H1 (cell line): ENCODE measurements around the gene UTS2B. TPM values are rescaled to one million over a fixed set of nuclear protein-coding genes. Genes with fewer than 3 reads are reported as not detected.

ENCODE experiments used
- CTCF ChIA-PET: fragments of 300-600 bp; sonication (Branson Sonifier 250); formaldehyde crosslinking; loops from one replicate; lab custom pipeline; 2021; ENCODE audit not compliant: partially characterized antibody; lab: Charles Lee
- POLR2A ChIA-PET: fragments of 300-600 bp; sonication (Branson Sonifier 250); formaldehyde crosslinking; loops from one replicate; lab custom pipeline; 2021; ENCODE audit warnings: inconsistent platforms; ENCODE audit not compliant: partially characterized antibody; lab: Charles Lee
- DNase-seq, 2 experiments: peaks; one replicate each; pipeline versions ENCODE4 v3.0.0 to v3.0.0-alpha.2; 2010 to 2022; ENCODE audit warnings: low spot score in 2 of 2, low read depth in 1 of 2, mixed read lengths in 1 of 2
- FAIRE-seq: peaks from 2 replicates; lab custom pipeline; 2011; peaks lifted over from hg19 to GRCh38; lab: Jason Lieb, UNC
- H2AFZ ChIP-seq: 2 replicates; pipeline ENCODE4 v1.8.1; 2012; ENCODE audit warnings: low read length, inconsistent platforms
- H2AK5ac ChIP-seq: 2 replicates; pipeline ENCODE4 v1.6.1; 2013; ENCODE audit warnings: low read depth, low read length
- H2BK120ac ChIP-seq: replicated peaks from 2 replicates; pipeline ENCODE3; 2013; ENCODE audit warnings: low read depth, low read length, inconsistent platforms
- H2BK12ac ChIP-seq: 2 replicates; pipeline ENCODE4 v1.6.1; 2013; ENCODE audit warnings: low read depth, low read length
- H2BK15ac ChIP-seq: 2 replicates; pipeline ENCODE4 v1.6.1; 2013; ENCODE audit warnings: low read length
- H2BK20ac ChIP-seq: 2 replicates; pipeline ENCODE4 v1.6.1; 2013; ENCODE audit warnings: low read length
- H2BK5ac ChIP-seq: 2 replicates; pipeline ENCODE4 v1.6.1; 2013; ENCODE audit warnings: low read depth, low read length
- H3K14ac ChIP-seq: 2 replicates; pipeline ENCODE4 v1.6.1; 2013; ENCODE audit warnings: inconsistent platforms; ENCODE audit not compliant: insufficient read length
- H3K18ac ChIP-seq: 2 replicates; pipeline ENCODE4 v1.6.1; 2013; ENCODE audit warnings: low read length; ENCODE audit errors: extremely low read depth
- H3K23ac ChIP-seq: 2 replicates; pipeline ENCODE4 v1.6.1; 2013; ENCODE audit warnings: inconsistent platforms; ENCODE audit not compliant: insufficient read length
- H3K23me2 ChIP-seq: 2 replicates; pipeline ENCODE4 v1.6.1; 2013; ENCODE audit warnings: low read depth, low read length
- H3K27ac ChIP-seq: 2 replicates; pipeline ENCODE4 v1.6.1; 2011; ENCODE audit warnings: low read depth, low read length, inconsistent platforms
- H3K27me3 ChIP-seq, 4 experiments: replicated peaks in 1 of 4; 1 replicate in 1 of 4; 2 replicates in 3 of 4; pipeline versions ENCODE4 v1.6.1 to v1.8.1; 2011 to 2013; ENCODE audit warnings: low read length in 3 of 4, mild to moderate bottlenecking in 3 of 4, inconsistent platforms in 2 of 4, mixed read lengths in 2 of 4, moderate library complexity in 1 of 4; ENCODE audit not compliant: control insufficient read depth in 3 of 4, insufficient read depth in 3 of 4; ENCODE audit errors: extremely low read depth in 1 of 4
- H3K36me3 ChIP-seq, 4 experiments: 2 replicates each; pipeline versions ENCODE4 v1.6.1 to v1.8.1; 2011 to 2013; ENCODE audit warnings: mild to moderate bottlenecking in 4 of 4, low read length in 3 of 4, moderate library complexity in 2 of 4, control low read depth in 1 of 4, inconsistent platforms in 1 of 4; ENCODE audit not compliant: insufficient read depth in 4 of 4, control insufficient read depth in 2 of 4
- H3K4ac ChIP-seq: replicated peaks from 2 replicates; pipeline ENCODE3; 2013; ENCODE audit warnings: low read length, low read depth, mixed read lengths, inconsistent platforms; ENCODE audit not compliant: insufficient read length
- H3K4me1 ChIP-seq, 4 experiments: replicated peaks in 1 of 4; 1 replicate in 1 of 4; 2 replicates in 3 of 4; pipeline versions ENCODE4 v1.6.1 to v1.8.1; 2011 to 2013; ENCODE audit warnings: low read length in 3 of 4, inconsistent platforms in 2 of 4, mixed read lengths in 1 of 4; ENCODE audit not compliant: insufficient read depth in 4 of 4, control insufficient read depth in 3 of 4
- H3K4me2 ChIP-seq, 2 experiments: 2 replicates each; pipeline versions ENCODE4 v1.6.1 to v1.8.1; 2011 to 2013; ENCODE audit warnings: low read depth in 2 of 2, low read length in 2 of 2, control low read depth in 1 of 2, inconsistent platforms in 1 of 2, mild to moderate bottlenecking in 1 of 2; ENCODE audit not compliant: insufficient read depth in 1 of 2
- H3K4me3 ChIP-seq, 4 experiments: fragments of 200-600, 300-600 bp in 1 of 4; sonication (generic), shearing (Covaris generic), sonication (Bioruptor Twin) in 1 of 4; 2 replicates each; pipeline versions ENCODE4 v1.5.1 to v1.8.1; 2011 to 2016; ENCODE audit warnings: low read length in 4 of 4, low read depth in 3 of 4, control low read depth in 2 of 4, inconsistent platforms in 2 of 4, mild to moderate bottlenecking in 2 of 4, mixed read lengths in 1 of 4, moderate library complexity in 1 of 4; ENCODE audit not compliant: insufficient read depth in 2 of 4; ENCODE audit errors: extremely low read depth in 1 of 4
- H3K56ac ChIP-seq: replicated peaks from 2 replicates; pipeline ENCODE3; 2013; ENCODE audit warnings: low read depth, mild to moderate bottlenecking, mixed read lengths, low read length, inconsistent platforms; ENCODE audit not compliant: insufficient read length
- H3K79me1 ChIP-seq: 2 replicates; pipeline ENCODE4 v1.6.1; 2013; ENCODE audit warnings: low read depth, low read length, control low read depth
- H3K79me2 ChIP-seq, 2 experiments: 2 replicates each; pipeline versions ENCODE4 v1.6.1 to v1.8.1; 2012 to 2013; ENCODE audit warnings: low read length in 2 of 2, mild to moderate bottlenecking in 2 of 2, inconsistent platforms in 1 of 2; ENCODE audit not compliant: insufficient read depth in 2 of 2, control insufficient read depth in 1 of 2
- H3K9ac ChIP-seq, 4 experiments: replicated peaks in 1 of 4; 1 replicate in 1 of 4; 2 replicates in 3 of 4; pipeline versions ENCODE4 v1.6.1 to v1.8.1; 2011 to 2013; ENCODE audit warnings: low read depth in 3 of 4, low read length in 3 of 4, control low read depth in 2 of 4, mild to moderate bottlenecking in 2 of 4, moderate library complexity in 2 of 4, inconsistent platforms in 1 of 4; ENCODE audit errors: extremely low read depth in 1 of 4
- H3K9me3 ChIP-seq, 2 experiments: 2 replicates each; pipeline versions ENCODE4 v1.6.1 to v1.8.1; 2012 to 2013; ENCODE audit warnings: mild to moderate bottlenecking in 2 of 2, moderate library complexity in 2 of 2, control low read depth in 1 of 2, inconsistent platforms in 1 of 2, low read depth in 1 of 2, low read length in 1 of 2, mixed read lengths in 1 of 2; ENCODE audit not compliant: insufficient read depth in 2 of 2
- H4K20me1 ChIP-seq, 2 experiments: replicated peaks in 1 of 2; 2 replicates each; pipeline versions ENCODE3 to v1.8.1; 2011 to 2013; ENCODE audit warnings: inconsistent platforms in 2 of 2, low read length in 2 of 2, mild to moderate bottlenecking in 1 of 2; ENCODE audit not compliant: insufficient read depth in 2 of 2, control insufficient read depth in 1 of 2
- H4K5ac ChIP-seq: 2 replicates; pipeline ENCODE4 v1.6.1; 2013; ENCODE audit warnings: low read length, low read depth, mixed read lengths, inconsistent platforms; ENCODE audit not compliant: insufficient read length
- H4K8ac ChIP-seq: 2 replicates; pipeline ENCODE4 v1.8.0; 2013; ENCODE audit warnings: mild to moderate bottlenecking, moderate library complexity, low read length, inconsistent platforms; ENCODE audit not compliant: insufficient read depth; ENCODE audit errors: extremely low read depth
- H4K91ac ChIP-seq: replicated peaks from 2 replicates; pipeline ENCODE3; 2013; ENCODE audit warnings: low read length, mixed read lengths, inconsistent platforms; ENCODE audit not compliant: insufficient read length
- ZNF274 ChIP-seq: IDR thresholded peaks from 2 replicates; pipeline ENCODE4 v1.7.0; 2012; ENCODE audit warnings: low read length, borderline replicate concordance; ENCODE audit errors: extremely low read depth
- WGBS, 2 experiments: shearing (Covaris generic) in 1 of 2; methylation state at CpG; one replicate each; pipeline versions ENCODE4 v1.1.6 to v1.1.7; 2013 to 2015; ENCODE audit warnings: low lambda C conversion rate in 2 of 2, mixed read lengths in 2 of 2, inconsistent platforms in 1 of 2, low coverage in 1 of 2, missing lambda C conversion rate in 1 of 2; ENCODE audit not compliant: insufficient replicate concordance in 2 of 2, insufficient coverage in 1 of 2, insufficient read length in 1 of 2; ENCODE audit errors: extremely low coverage in 1 of 2, missing lambda C conversion rate in 1 of 2; 5-methylcytosine and 5-hydroxymethylcytosine counted together
- polyA plus RNA-seq, 7 experiments: library from polyadenylated mRNA; depleted of rRNA in 3 of 7; stranded (reverse) in 5 of 7; unstranded in 2 of 7; fragments of >200 nt in 5 of 7; fragments of 200-250 nt in 2 of 7; gene quantifications; 1 replicate in 5 of 7; 2 replicates in 1 of 7; 4 replicates in 1 of 7; pipeline versions ENCODE4 v1.2.1 to v1.2.3, GENCODE V29; 2011 to 2013; ENCODE audit warnings: missing spikeins in 2 of 7, mixed read lengths in 2 of 7
- total RNA-seq: library from RNA; stranded (reverse); fragmentation: NEBNext Ultra II Directional; extraction: Animal tissue kit (Norgen Biotek cat#: 25700); gene quantifications from 2 replicates; pipeline ENCODE4 v1.2.1, GENCODE V29; 2021

UTS2B gene
- total and polyA plus RNA-seq, 2 of the 8 experiments (the other 6 are each of a cell fraction or from before 2014, with no cell fraction given), result not detected

- Histone ChIP-seq H2BK12ac (no peak overlapping the region), H3K4me1 (no peaks in the 10 kb centered on the region), H4K20me1 (no peaks in the 10 kb centered on the region), H2BK5ac (no peak overlapping the region), H3K79me2 (no peaks in the 10 kb centered on the region), H2BK120ac (no peak overlapping the region), H4K8ac (no peak overlapping the region), H4K91ac (no peak overlapping the region), H4K5ac (no peak overlapping the region), H2AK5ac (no peak overlapping the region), H3K14ac (no peak overlapping the region), H2BK20ac (no peak overlapping the region), H3K79me1 (no peaks in the 10 kb centered on the region), H3K27me3 (no peaks in the 10 kb centered on the region), H3K9me3 (no peaks in the 10 kb centered on the region; a peak in 1 of 4 replicates), H3K4me3 (no peak overlapping the region), H3K23me2 (no peaks in the 10 kb centered on the region), H3K56ac (no peak overlapping the region), H3K4me2 (no peak overlapping the region), H3K18ac (no peak overlapping the region), H2BK15ac (no peak overlapping the region), H3K27ac (no peak overlapping the region), H2AFZ (no peak overlapping the region), H3K4ac (no peak overlapping the region), H3K36me3 (no peaks in the 10 kb centered on the region), H3K9ac (no peak overlapping the region), H3K23ac (no peak overlapping the region)
- no peak for DNase-seq
- no peak for FAIRE-seq
- 75% methylated on average over 5 of the region's 5 CpGs; no CpG with 5 or more reads in 1 of the 2 experiments for WGBS, 2 experiments
- POLR2A ChIA-PET, result no interaction called here
- CTCF ChIA-PET, result no interaction called here
- no peak for TF ChIP-seq ZNF274
Measured at GRCh38 chr3:191314109-191314728, 16.1 kb downstream of the UTS2B start.
